Chondrocyte (in vitro differentiated cells): ENCODE measurements around the gene CELSR2. TPM values are rescaled to one million over a fixed set of nuclear protein-coding genes. Genes with fewer than 3 reads are reported as not detected.
A peak's percentile ranks its signal among the peaks of the same experiment; 100 is the strongest.
"Not testable (repeated sequence)": the region's sequence is repeated elsewhere in the genome, so short reads cannot be mapped to it uniquely, and the experiment has no call there.

Experiments used
- DNase-seq: peaks from one replicate; pipeline ENCODE4 v3.0.0; 2021; ENCODE audit warnings: mixed read lengths, low spot score
- H3K27ac Mint-ChIP-seq: one replicate; pipeline ENCODE4 v1.8.0; 2021; ENCODE audit warnings: mild to moderate bottlenecking, moderate library complexity, mixed read lengths; ENCODE audit not compliant: unreplicated experiment
- H3K27me3 Mint-ChIP-seq: 2 replicates; pipeline ENCODE4 v1.8.0; 2021; ENCODE audit warnings: low read depth, mixed read lengths
- H3K36me3 Mint-ChIP-seq: 2 replicates; pipeline ENCODE4 v1.8.0; 2021; ENCODE audit warnings: low read depth, mixed read lengths
- H3K4me1 Mint-ChIP-seq: 2 replicates; pipeline ENCODE4 v1.8.0; 2021; ENCODE audit warnings: low read depth, mild to moderate bottlenecking, mixed read lengths
- H3K4me3 Mint-ChIP-seq: one replicate; pipeline ENCODE4 v1.8.0; 2021; ENCODE audit warnings: mild to moderate bottlenecking, moderate library complexity, mixed read lengths; ENCODE audit not compliant: unreplicated experiment
- H3K9me3 Mint-ChIP-seq: 2 replicates; pipeline ENCODE4 v1.8.0; 2021; ENCODE audit warnings: low read depth, mixed read lengths
- total RNA-seq: library from RNA; stranded (reverse); gene quantifications from 3 replicates; pipeline ENCODE4 v1.2.1, GENCODE V29; 2021
- TF ChIP-seq, protein P1 (sequence below): fragments of 200-600 bp; sonication (generic); IDR thresholded peaks from 2 replicates; pipeline ENCODE4 v1.5.0; 2021; ENCODE audit warnings: antibody characterized with exemption, mild to moderate bottlenecking, moderate library complexity

CELSR2 gene
- total RNA-seq, 1 donor from 2014 or later: 10.3 TPM

DNA sequence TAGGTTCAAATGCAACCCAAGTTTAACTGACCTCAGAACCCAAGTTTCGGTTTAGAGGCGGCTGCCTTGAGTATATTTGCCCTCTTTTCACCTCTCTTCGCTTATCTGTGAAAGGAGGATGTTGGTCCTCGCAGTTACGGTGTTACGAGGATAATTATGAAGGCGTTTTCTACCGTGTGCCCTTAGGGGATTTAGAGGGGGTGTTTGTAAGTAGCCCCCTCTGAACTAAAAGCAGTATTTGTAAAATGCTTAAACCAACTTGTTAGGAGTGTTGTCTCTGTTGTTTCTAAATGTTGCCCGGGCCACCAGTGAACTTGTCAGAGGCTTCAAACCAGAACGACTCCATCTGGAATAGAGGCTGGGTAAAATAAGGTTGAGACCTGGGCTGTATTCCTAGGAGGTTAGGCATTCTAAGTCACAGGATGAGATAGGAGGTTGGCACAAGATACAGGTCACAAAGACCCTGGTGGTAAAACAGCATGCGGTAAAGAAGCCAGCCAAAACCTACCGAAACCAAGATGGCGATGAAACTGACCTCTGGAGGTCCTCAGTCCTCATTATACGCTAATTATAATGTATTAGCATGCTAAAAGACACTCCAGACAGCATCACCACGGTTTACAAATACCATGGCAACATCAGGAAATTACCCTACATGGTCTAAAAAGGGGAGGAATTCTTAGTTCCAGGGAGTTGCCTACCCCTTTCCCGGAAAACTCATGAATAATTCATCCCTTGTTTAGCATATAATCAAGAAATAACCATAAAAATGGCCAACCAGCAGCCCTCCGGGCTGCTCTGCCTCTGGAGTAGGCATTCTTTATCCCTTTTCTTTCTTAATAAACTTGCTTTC, 34.6 kb downstream of the CELSR2 start:
- peak overlapping the region; percentile 97 for H3K27ac Mint-ChIP-seq
- H3K27me3 Mint-ChIP-seq: no peaks in the 10 kb centered on the region
- peaks cover 1% of the 10 kb centered on the region for H3K36me3 Mint-ChIP-seq
- H3K9me3 Mint-ChIP-seq: no peaks in the 10 kb centered on the region
- no peak for DNase-seq
- TF ChIP-seq, protein P1, sequence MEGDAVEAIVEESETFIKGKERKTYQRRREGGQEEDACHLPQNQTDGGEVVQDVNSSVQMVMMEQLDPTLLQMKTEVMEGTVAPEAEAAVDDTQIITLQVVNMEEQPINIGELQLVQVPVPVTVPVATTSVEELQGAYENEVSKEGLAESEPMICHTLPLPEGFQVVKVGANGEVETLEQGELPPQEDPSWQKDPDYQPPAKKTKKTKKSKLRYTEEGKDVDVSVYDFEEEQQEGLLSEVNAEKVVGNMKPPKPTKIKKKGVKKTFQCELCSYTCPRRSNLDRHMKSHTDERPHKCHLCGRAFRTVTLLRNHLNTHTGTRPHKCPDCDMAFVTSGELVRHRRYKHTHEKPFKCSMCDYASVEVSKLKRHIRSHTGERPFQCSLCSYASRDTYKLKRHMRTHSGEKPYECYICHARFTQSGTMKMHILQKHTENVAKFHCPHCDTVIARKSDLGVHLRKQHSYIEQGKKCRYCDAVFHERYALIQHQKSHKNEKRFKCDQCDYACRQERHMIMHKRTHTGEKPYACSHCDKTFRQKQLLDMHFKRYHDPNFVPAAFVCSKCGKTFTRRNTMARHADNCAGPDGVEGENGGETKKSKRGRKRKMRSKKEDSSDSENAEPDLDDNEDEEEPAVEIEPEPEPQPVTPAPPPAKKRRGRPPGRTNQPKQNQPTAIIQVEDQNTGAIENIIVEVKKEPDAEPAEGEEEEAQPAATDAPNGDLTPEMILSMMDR: no peak
- H3K4me1 Mint-ChIP-seq: peaks cover 32% of the 10 kb centered on the region
- H3K4me3 Mint-ChIP-seq: peak overlapping the region; percentile 90

DNA sequence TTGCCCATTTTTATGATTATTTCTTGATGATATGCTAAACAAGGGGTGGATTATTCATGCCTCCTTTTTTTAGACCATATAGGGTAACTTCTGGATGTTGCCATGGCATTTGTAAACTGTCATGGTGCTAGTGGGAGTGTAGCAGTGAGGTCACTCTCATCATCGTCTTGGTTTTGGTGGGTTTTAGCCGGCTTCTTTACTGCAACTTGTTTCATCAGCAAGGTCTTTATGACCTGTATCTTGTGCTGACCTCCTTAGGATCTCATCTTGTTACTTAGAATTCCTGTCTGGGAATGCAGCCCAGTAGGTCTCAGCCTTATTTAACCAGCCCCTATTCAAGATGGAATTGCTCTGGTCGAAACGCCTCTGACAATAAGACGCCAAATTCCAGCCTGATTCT, 37.4 kb downstream of the CELSR2 start:
- DNase-seq, H3K36me3 Mint-ChIP-seq, H3K27me3 Mint-ChIP-seq, H3K9me3 Mint-ChIP-seq, H3K4me3 Mint-ChIP-seq, H3K27ac Mint-ChIP-seq: not testable (repeated sequence)
- peaks cover 19% of the 10 kb centered on the region for H3K4me1 Mint-ChIP-seq

DNA sequence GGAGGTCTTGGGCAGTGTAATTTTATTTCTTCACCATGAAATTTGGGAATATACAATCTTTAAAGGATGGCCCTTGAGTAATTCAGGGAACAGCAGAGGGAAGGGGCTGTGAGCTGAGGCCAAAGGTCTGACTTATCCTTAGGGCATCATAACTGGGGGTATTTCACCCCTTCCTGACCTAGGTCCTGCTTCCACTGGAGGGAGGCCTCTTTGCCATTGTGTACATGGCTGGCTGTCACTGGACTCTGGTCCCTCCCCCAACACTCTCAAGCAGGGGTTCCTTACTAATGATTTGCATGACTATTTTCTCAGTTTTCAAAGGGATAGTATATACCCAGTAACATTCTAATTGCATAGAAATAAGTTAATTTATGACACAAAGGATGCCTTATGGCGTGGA, 40.8 kb downstream of the CELSR2 start:
- H3K4me1 Mint-ChIP-seq: no peaks in the 10 kb centered on the region
- H3K27me3 Mint-ChIP-seq: no peaks in the 10 kb centered on the region
- DNase-seq: no peak
- H3K36me3 Mint-ChIP-seq: no peaks in the 10 kb centered on the region
- H3K9me3 Mint-ChIP-seq: no peaks in the 10 kb centered on the region
- no peak overlapping the region for H3K4me3 Mint-ChIP-seq
- H3K27ac Mint-ChIP-seq: no peak overlapping the region
- TF ChIP-seq, protein P1: no peak

DNA sequence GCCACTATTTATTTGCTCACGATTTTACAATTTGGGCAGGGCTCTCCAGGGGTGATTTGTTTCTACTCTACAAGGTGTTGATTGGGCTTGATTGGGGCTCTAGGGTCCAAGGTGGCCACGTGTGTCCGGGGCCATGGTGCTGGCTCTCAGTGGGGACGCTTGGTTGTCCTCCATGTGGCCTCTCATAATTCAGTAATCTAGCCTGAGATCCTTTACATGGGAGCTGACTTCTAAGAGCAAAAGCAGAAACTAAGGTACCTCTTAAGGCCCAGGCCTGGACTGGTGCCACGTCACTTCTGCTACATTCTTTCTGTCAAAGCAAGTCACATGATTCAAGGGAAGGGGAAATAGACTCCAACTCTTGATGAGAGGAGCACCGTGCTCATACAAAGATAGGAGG, 41.7 kb downstream of the CELSR2 start:
- no peak overlapping the region for H3K27ac Mint-ChIP-seq
- H3K36me3 Mint-ChIP-seq: no peaks in the 10 kb centered on the region
- no peaks in the 10 kb centered on the region for H3K27me3 Mint-ChIP-seq
- H3K4me3 Mint-ChIP-seq: no peak overlapping the region
- TF ChIP-seq, protein P1: no peak
- no peaks in the 10 kb centered on the region for H3K9me3 Mint-ChIP-seq
- H3K4me1 Mint-ChIP-seq: no peaks in the 10 kb centered on the region
- no peak for DNase-seq

DNA sequence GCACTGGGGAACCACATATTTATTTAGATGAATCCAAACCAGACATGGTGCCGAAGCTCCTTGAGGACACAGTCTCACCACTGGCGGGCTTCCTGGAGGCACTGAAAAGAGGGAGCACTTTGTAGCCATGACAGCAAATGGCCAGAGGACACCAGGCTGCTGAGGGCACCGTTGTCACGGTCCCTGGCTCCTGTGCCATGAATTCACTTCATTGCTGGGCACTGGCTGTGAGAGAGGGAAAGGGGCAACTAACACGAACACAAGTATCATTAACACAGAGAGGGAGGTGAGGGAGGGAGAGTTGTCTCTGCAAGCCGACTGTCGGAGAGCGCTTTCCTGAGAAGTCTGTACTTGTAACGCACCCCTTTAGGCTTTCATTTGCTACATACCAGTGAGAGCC, 43.0 kb downstream of the CELSR2 start:
- no peak overlapping the region for H3K27ac Mint-ChIP-seq
- no peaks in the 10 kb centered on the region for H3K36me3 Mint-ChIP-seq
- H3K4me1 Mint-ChIP-seq: no peaks in the 10 kb centered on the region

More for the DNA sequence above, 43.0 kb downstream of the CELSR2 start:
- H3K27me3 Mint-ChIP-seq: no peaks in the 10 kb centered on the region
- H3K4me3 Mint-ChIP-seq: no peak overlapping the region
- no peaks in the 10 kb centered on the region for H3K9me3 Mint-ChIP-seq
- TF ChIP-seq, protein P1: no peak
- no peak for DNase-seq
